Fibroblast of skin of left biceps (primary cell): ENCODE measurements around the gene PIEZO1.

ENCODE experiments used
- DNase-seq, 2 experiments: peaks; one replicate each; pipeline ENCODE4 v3.0.0-alpha.2; 2013; ENCODE audit warnings: low read depth in 2 of 2

Gene PIEZO1

GRCh38 chr16:88769617-88770460 is 15.2 kb downstream of the PIEZO1 start:
- no peak for DNase-seq

DNA sequence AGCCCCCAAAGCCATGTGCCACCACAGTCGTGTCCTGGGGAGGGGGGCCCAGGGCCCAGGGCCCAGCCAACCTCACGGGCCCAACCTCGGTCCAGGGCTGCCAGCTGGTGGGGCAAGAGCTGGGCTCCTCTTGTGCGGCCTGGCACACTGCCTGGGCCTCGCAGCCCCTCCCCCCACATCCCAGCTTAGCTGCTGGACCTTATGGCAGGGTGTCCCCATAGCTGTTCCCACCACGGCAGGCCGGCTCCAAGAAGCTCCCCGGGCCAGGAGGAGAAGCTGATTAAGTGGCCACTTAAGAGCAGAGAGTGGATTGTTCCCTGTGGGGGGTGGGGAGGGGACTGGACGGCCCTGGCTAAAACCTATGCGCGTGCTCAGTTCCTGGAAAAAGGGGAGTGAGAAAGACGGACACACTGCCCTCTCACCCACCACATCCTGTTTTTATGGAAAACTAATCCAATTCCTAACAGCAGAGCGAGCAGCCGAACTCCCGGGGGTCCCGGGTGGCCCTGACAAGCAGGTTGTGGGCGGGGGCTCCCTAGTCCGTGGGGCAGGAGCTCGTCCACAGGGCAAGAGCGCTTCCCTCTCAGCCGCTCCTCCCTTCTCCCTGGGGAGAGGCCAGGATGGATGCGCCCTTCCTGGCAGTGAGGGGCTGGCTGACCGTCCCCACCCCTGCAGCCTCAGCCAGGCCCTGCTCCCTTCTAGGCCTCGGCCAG is 16.8 kb downstream of the PIEZO1 start:
- no peak for DNase-seq

- no peak for DNase-seq
Observed at GRCh38 chr16:88767546-88768070, 17.4 kb downstream of the PIEZO1 start.

- no peak for DNase-seq
Observed at GRCh38 chr16:88766975-88767374, 18.0 kb downstream of the PIEZO1 start.

- DNase-seq, result no peak
Observed at GRCh38 chr16:88764913-88765349, 20.1 kb downstream of the PIEZO1 start.

DNA sequence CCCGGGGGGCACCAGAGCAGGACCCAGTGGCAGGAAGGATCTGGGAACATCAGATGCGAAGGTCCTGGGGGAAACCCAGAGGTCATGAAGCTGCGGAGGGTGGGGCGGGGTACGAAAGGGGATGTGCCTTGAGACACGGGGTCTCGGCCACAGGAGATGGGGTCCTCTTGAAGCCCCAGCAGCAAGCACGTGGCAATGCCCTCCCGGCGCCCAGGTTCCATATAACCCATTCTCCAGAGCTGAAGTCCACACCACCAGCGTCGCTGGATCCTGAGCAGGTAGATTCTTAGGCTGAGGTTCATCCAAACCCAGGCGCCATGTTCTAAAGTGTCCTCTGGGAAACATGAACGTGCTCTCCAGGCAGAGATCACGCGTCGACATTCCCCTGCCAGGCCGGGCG is 20.9 kb downstream of the PIEZO1 start:
- DNase-seq, result no peak

DNA sequence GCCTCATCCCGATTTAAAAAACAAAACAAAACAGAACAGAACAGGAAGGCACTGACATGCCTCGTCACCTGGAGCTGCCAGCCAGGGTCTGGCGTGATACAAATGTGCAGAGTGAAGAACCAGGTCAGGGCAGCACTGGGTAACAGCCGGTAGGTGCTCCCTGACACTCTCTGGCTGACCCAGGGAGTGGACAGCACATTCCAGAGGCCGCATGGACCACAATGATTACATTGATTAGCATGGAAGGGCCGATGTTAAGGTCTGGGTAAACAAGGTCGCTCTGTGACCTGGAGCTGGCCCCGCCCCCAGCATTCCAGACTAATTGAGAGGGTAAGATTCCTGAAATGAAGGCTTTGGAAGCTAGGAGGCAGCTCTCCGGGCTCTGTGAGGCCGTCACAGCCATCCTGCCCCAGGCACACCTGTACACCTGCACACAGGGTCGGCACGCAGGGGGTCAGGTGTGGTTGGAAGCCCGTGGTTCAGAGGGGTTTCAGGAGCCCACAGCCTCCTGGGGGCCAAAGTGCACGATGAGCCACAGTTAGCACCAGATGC is 21.4 kb downstream of the PIEZO1 start:
- DNase-seq, result no peak

GRCh38 chr16:88762941-88763340 is 22.1 kb downstream of the PIEZO1 start:
- DNase-seq, result no peak

DNA sequence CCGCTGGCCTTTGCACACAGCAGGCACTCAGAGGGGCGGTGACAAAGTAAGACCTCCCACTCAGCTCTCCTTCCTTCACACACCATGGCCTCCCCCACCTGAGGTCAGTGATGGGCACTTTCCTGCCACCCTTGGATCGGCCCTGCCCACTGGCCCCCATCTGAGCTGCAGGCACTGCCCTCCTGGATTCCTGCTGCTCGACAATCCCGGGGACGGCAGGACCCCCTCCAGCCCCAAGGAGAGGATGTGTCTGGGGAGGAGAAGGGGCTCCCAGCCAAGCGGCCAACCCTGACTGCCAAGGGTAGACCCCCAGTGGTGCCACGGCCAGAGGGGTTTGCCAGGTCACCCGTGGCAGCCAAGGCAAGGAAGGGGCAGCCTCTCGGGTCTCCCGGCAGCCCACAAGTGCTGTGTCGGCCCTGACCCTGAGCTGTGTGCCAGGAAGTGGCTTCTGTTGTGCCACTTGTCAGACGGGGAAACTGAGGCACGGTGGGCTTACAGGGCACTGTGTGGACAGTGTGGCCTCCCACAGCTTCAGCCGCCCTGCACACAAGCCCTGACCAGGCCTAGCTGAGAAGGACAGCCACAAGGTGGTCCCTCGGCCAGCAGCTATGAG is 22.7 kb downstream of the PIEZO1 start:
- DNase-seq, result no peak

DNA sequence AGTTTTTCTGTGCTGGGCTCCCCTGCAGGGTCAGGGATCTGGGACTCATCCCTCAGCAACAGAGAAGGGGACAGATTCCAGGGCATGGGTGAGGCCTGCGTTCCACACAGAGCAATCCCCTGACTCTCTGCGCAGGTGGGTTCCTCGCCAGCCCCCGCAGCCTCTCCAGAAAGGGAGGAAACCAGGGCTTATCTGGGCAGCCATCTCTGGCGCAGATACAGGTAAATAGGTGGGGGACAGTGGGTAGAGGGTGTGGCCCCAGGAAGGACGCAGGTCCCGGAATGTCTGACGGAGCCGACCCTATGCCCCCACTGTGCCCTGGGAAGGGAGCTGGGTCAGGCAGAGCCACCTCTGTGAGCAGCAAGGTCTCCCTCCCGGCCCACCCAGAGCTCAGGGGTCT is 23.2 kb downstream of the PIEZO1 start:
- no peak for DNase-seq

DNA sequence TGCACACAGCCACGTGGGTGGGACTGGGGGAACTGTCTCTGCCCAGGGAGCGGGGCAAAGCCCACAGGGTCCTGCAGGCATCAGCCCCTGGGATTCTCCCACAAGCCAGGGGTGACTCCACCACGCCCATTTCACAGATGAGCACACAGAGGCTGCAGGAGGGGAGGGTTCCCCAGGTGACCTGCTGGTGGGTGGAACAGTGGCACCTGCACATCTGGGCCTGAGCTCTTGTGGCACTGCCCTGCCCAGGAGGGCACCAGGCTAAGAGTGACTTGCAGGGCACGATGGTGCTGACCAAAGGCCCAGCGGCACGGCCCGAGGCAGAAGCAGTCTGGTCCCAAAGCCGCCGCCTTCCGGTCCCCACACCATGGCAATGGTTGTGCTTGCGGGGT is 23.9 kb downstream of the PIEZO1 start:
- no peak for DNase-seq

GRCh38 chr16:88760424-88761142 is 24.4 kb downstream of the PIEZO1 start:
- no peak for DNase-seq

GRCh38 chr16:88759976-88760350 is 25.1 kb downstream of the PIEZO1 start:
- no peak for DNase-seq

- no peak for DNase-seq
Observed at GRCh38 chr16:88759245-88759975, 25.6 kb downstream of the PIEZO1 start.

DNA sequence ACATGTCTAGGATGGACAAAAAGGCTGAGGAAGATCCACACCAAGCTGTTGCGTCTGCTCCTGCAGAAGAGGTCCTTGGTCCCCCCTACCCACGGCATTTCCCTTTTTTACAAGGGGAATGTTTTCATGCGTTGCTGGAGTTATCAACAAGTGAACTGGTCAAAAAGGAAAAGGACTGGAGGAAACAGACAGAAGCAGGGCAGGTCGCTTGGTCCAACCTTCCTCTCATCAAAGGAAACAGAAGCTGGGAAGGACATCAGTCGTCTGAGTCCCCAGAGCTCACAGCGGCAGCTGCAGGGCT is 26.1 kb downstream of the PIEZO1 start:
- no peak for DNase-seq

DNA sequence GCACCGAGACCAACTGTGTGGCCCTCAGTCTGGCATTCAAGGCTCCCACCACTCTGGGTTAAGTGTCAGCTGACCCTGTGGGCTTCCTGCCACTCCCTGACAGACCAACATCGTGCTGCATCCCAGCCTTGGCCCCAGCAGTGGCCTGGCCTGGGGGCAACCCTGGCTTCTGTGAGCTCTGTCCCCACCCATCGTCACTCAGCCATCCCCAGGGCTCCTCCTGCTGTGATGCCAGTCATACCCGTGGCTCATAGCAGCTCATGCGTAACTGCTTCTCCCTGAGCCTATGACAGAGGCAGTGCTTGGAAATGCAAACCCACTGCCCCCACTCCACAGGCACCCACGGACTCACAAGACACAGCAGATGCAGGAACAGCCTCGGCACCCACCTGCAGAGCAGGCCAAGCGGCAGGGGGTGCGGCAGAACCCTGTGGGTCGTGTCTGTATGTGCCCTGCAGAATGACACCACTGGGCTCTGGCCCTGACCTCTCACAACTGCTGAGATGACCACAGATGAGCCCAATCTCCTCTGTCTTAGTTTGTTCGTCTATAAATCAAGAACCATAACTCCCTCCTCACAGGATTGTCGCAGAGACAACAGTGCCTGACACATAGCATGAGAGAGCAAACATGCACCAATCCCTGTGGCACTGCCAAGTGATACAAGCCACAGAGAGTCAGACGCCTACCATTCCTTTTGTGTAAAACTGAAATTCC is 26.6 kb downstream of the PIEZO1 start:
- no peak for DNase-seq

GRCh38 chr16:88755745-88756443 is 29.1 kb downstream of the PIEZO1 start:
- no peak for DNase-seq

DNA sequence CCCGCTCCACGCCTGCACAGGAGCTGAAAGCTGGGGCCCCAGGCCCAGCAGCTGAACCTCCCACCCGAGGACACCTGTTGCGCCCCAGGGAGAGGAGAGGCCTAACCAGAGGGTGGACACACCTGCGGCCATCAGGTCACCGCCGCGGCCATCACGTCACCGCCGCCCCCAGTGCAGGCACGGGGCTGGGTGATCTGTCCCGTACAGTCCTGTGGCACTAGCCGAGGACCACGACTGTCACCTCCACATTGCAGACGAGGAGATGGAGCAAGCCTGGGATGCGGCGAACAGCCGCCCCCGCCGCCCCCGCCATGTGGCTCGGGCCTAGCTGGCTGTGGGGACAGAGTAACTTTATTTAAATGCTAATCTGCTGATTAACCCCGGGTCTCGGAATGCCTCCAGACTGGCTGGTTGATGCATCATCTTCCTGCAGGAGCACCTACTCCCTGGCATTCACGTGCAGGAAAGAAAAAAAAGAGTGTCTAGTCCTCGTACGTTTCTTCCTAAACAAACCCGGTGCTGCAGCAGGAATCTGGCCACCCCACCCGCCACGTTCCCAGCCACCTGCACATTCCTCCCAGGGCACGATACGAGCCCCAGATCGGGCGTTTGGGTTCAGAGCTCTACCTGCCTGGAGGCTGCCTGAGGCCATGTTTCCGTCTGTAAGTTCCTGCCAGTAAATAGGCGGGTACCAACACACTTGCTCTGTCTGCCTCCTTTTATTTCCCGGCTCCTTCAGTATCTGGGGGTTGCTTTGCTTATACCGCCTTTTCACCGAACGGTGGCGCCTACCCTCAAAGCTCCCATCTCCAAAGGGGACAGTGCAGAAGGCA is 29.9 kb downstream of the PIEZO1 start:
- DNase-seq, result no peak
